Natural killer cell (primary cell): ENCODE results near the gene RBM4B. TPM values are rescaled to one million over a fixed set of nuclear protein-coding genes. Genes with fewer than 3 reads are reported as not detected.
"Not testable (repeated sequence)": the region's sequence is repeated elsewhere in the genome, so short reads cannot be mapped to it uniquely, and the experiment has no call there.

Source experiments
- ATAC-seq, 3 donors: fragments of 150-1000 bp in 2 of 3; fragments of 200-7000 bp in 1 of 3; cut with Tn5 transposase; 1 replicate in 1 of 3; 2 replicates in 2 of 3; pipeline ENCODE4 v1.10.0; 2021; ENCODE audit warnings: mild to moderate bottlenecking in 2 of 3, moderate library complexity in 2 of 3
- DNase-seq, 2 donors: peaks; one replicate each; pipeline versions ENCODE4 v3.0.0 to v3.0.0-alpha.2; 2013 to 2021; ENCODE audit warnings: mixed read lengths in 1 of 2
- H3K27ac ChIP-seq: one replicate; pipeline ENCODE4 v1.5.1; 2013; ENCODE audit warnings: mild to moderate bottlenecking, low read length
- H3K27me3 ChIP-seq: one replicate; pipeline ENCODE4 v1.6.1; 2013; ENCODE audit warnings: low read length; ENCODE audit not compliant: control insufficient read depth, insufficient read depth
- H3K36me3 ChIP-seq: one replicate; pipeline ENCODE4 v1.6.1; 2013; ENCODE audit warnings: low read length; ENCODE audit not compliant: control insufficient read depth, insufficient read depth
- H3K4me1 ChIP-seq: one replicate; pipeline ENCODE4 v1.6.1; 2013; ENCODE audit warnings: low read length; ENCODE audit not compliant: control insufficient read depth, insufficient read depth
- H3K4me3 ChIP-seq: one replicate; pipeline ENCODE4 v1.5.1; 2013; ENCODE audit warnings: low read length
- H3K9me3 ChIP-seq: one replicate; pipeline ENCODE4 v1.6.1; 2013; ENCODE audit warnings: low read length; ENCODE audit not compliant: control insufficient read depth, insufficient read depth
- H3K27ac Mint-ChIP-seq, 2 donors: one replicate each; pipeline ENCODE4 v1.8.0; 2022; ENCODE audit warnings: mild to moderate bottlenecking in 2 of 2, mixed read lengths in 2 of 2, moderate library complexity in 1 of 2
- H3K27me3 Mint-ChIP-seq, 2 donors: one replicate each; pipeline ENCODE4 v1.8.0; 2022; ENCODE audit warnings: low read depth in 2 of 2, mixed read lengths in 2 of 2
- H3K36me3 Mint-ChIP-seq: one replicate; pipeline ENCODE4 v1.8.0; 2022; ENCODE audit warnings: mixed read lengths
- H3K4me1 Mint-ChIP-seq, 2 donors: one replicate each; pipeline ENCODE4 v1.8.0; 2022; ENCODE audit warnings: mixed read lengths in 2 of 2
- H3K4me3 Mint-ChIP-seq: one replicate; pipeline ENCODE4 v1.8.0; 2022; ENCODE audit warnings: mild to moderate bottlenecking, moderate library complexity, mixed read lengths
- H3K9me3 Mint-ChIP-seq, 2 donors: one replicate each; pipeline ENCODE4 v1.8.0; 2022; ENCODE audit warnings: mixed read lengths in 2 of 2
- CTCF ChIP-seq: fragments of 200-600 bp; IDR thresholded peaks from one replicate; pipeline ENCODE4 v1.8.0; 2022; ENCODE audit warnings: antibody characterized with exemption
- WGBS: methylation state at CpG from one replicate; pipeline ENCODE4 v1.1.7; 2013; ENCODE audit warnings: missing lambda C conversion rate; ENCODE audit not compliant: insufficient coverage; 5-methylcytosine and 5-hydroxymethylcytosine counted together
- intact Hi-C: fragments of 100-400 bp; cut with micrococcal nuclease; formaldehyde crosslinking; loops from one replicate; pipeline ENCODE4 v1.14.2; 2022
- total RNA-seq, 4 donors: library from RNA; stranded (reverse); fragments of 120-200 nt in 1 of 4; gene quantifications; one replicate each; pipeline versions ENCODE4 v1.2.3 to v1.2.4, GENCODE V29; 2013 to 2022

RBM4B gene
- total RNA-seq, 3 donors from 2014 or later (not counting 1 experiment from before 2014, with no cell fraction given), result 11.1 to 23.0 (median 12.4) TPM

- Mint-ChIP-seq H3K9me3 (no peaks in the 10 kb centered on the region), H3K27ac (peak overlapping the region; percentile 62 to 88), H3K27me3 (no peaks in the 10 kb centered on the region), H3K4me1 (peaks cover 88 to 94% of the 10 kb centered on the region in 2 donors), H3K36me3 (peaks cover 46% of the 10 kb centered on the region), H3K4me3 (peak overlapping the region; percentile 92)
- H3K4me1 ChIP-seq, result peaks cover 48% of the 10 kb centered on the region
- no peaks in the 10 kb centered on the region for H3K9me3 ChIP-seq
- H3K4me3 ChIP-seq, result no peak overlapping the region
- DNase-seq, result no peak
- no peaks in the 10 kb centered on the region for H3K27me3 ChIP-seq
- peaks cover 70% of the 10 kb centered on the region for H3K36me3 ChIP-seq
- no peak overlapping the region for H3K27ac ChIP-seq
- intact Hi-C loops, result no loop called here
- no peak for ATAC-seq
- WGBS, result 73% methylated on average over 3 of the region's 3 CpGs
- no peak for TF ChIP-seq CTCF
These were observed 35.9 kb downstream of the RBM4B start for GRCh38 chr11:66641834-66642233.

DNA sequence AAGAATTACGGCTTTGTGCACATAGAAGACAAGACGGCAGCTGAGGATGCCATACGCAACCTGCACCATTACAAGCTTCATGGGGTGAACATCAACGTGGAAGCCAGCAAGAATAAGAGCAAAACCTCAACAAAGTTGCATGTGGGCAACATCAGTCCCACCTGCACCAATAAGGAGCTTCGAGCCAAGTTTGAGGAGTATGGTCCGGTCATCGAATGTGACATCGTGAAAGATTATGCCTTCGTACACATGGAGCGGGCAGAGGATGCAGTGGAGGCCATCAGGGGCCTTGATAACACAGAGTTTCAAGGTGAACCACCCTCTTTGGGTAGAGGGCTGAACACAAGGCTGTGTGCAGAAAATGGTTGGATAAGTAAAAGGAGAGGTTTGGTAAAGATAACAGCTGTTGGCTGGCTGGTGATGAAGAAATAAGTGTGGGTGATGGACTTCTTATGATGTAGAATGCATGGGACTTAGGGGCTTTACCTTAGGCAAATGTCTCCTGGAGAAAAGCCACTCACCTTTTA lies 37.8 kb downstream of the RBM4B start:
- H3K27me3 Mint-ChIP-seq, H3K9me3 ChIP-seq, ATAC-seq, intact Hi-C loops, H3K27ac ChIP-seq, DNase-seq, H3K9me3 Mint-ChIP-seq, H3K27me3 ChIP-seq: not testable (repeated sequence)
- Histone ChIP-seq H3K36me3 (peaks cover 50% of the 10 kb centered on the region), H3K4me3 (peak overlapping the region; percentile 73), H3K4me1 (peaks cover 43% of the 10 kb centered on the region)
- Mint-ChIP-seq H3K27ac (peak overlapping the region; percentile 88 to 96), H3K36me3 (peaks cover 33% of the 10 kb centered on the region), H3K4me3 (peak overlapping the region; percentile 92), H3K4me1 (peaks cover 68 to 74% of the 10 kb centered on the region in 2 donors)
- WGBS, result 81% methylated on average over 7 of the region's 10 CpGs

DNA sequence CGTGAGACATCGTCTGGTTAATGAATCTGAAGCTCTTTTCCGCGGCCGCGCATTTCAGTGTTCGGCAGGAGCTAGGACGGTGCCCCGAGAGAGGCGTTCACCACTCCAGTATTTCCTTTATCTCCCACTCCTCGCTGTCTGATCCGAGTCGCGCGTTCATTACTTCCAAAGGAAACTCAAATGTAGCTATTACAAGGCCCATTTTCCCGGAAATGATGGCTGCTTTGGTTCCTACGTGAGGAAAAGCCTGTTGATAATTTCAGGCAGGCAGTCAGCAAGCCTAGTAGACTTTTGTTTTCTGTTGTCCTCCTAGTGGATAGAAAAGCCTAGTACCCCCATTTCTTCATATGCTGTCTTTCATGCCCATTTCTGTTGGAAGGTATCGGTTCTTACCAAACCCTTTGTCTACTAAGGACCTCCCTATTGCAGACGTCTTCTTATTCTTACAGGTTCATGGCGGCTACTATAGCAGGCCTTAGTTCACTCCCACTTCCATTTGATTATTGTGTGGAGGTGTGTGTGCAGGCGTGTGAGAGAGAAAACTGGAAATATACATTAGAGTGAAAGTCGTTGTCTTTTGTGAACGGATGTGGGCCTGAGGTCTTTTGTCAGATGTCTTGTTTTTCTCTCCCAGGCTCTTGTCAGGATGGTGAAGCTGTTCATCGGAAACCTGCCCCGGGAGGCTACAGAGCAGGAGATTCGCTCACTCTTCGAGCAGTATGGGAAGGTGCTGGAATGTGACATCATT lies 38.4 kb downstream of the RBM4B start:
- intact Hi-C loops, result no loop called here
- Histone ChIP-seq H3K27me3 (no peaks in the 10 kb centered on the region), H3K4me1 (peaks cover 43% of the 10 kb centered on the region), H3K36me3 (peaks cover 44% of the 10 kb centered on the region), H3K4me3 (peak overlapping the region; percentile 73), H3K27ac (peak overlapping the region; percentile 81), H3K9me3 (no peaks in the 10 kb centered on the region)
- Mint-ChIP-seq H3K27me3 (no peaks in the 10 kb centered on the region), H3K36me3 (peaks cover 27% of the 10 kb centered on the region), H3K27ac (peak overlapping the region; percentile 88 to 96), H3K4me1 (peaks cover 62 to 73% of the 10 kb centered on the region in 2 donors), H3K4me3 (peak overlapping the region; percentile 92), H3K9me3 (no peaks in the 10 kb centered on the region)
- 10% methylated on average over 26 of the region's 27 CpGs for WGBS
- ATAC-seq (no peak), DNase-seq (peak; percentile 39 to 75)
- TF ChIP-seq CTCF, result no peak
